Peyer's patch (tissue), 4 donors: Measurements from ENCODE around the gene PRG3. TPM values are rescaled to one million over a fixed set of nuclear protein-coding genes. Genes with fewer than 3 reads are reported as not detected.
"Not testable (repeated sequence)": the region's sequence is repeated elsewhere in the genome, so short reads cannot be mapped to it uniquely, and the experiment has no call there.

ENCODE experiments used
- DNase-seq, 3 donors: peaks; one replicate each; pipeline ENCODE4 v3.0.0-alpha.2; 2017 to 2019
- H3K27ac ChIP-seq, 4 donors: fragments of 200-600 bp; sonication (generic); one replicate each; pipeline ENCODE4 v1.5.1; 2016 to 2019
- H3K27me3 ChIP-seq, 2 donors: fragments of 200-600 bp; sonication (generic); one replicate each; pipeline ENCODE4 v1.5.1; 2019
- H3K36me3 ChIP-seq, 3 donors: fragments of 200-600 bp; sonication (generic); one replicate each; pipeline ENCODE4 v1.5.1; 2016 to 2019
- H3K4me1 ChIP-seq, 4 donors: fragments of 200-600 bp; sonication (generic); one replicate each; pipeline ENCODE4 v1.5.1; 2016 to 2019
- H3K4me3 ChIP-seq, 4 donors: fragments of 200-600 bp; sonication (generic); 1 replicate in 3 of 4; 2 replicates in 1 of 4; pipeline ENCODE4 v1.5.1; 2016 to 2019; ENCODE audit warnings: mild to moderate bottlenecking in 1 of 4
- H3K9me3 ChIP-seq, 4 donors: fragments of 200-600 bp; sonication (generic); one replicate each; pipeline ENCODE4 v1.5.1; 2016 to 2019; ENCODE audit warnings: mild to moderate bottlenecking in 1 of 4
- POLR2A ChIP-seq, 2 donors: fragments of 450-650 bp; IDR thresholded peaks; one replicate each; pipeline ENCODE4 v1.5.1; 2017; ENCODE audit warnings: antibody characterized with exemption in 2 of 2, mild to moderate bottlenecking in 2 of 2, moderate library complexity in 2 of 2
- total RNA-seq, 4 donors: library from RNA; depleted of rRNA; stranded (reverse); fragments of >200 nt; gene quantifications; one replicate each; pipeline ENCODE4 v1.1.0, GENCODE V29; 2016
- TF ChIP-seq, protein P1 (sequence below), 6 experiments: fragments of 450-650 bp in 4 of 6; fragments of 200-600 bp in 2 of 6; sonication (generic) in 1 of 6; IDR thresholded peaks; one replicate each; pipeline ENCODE4 v1.5.1; 2017 to 2019; ENCODE audit warnings: antibody characterized with exemption in 6 of 6, mild to moderate bottlenecking in 3 of 6, moderate library complexity in 1 of 6

PRG3 gene
- total RNA-seq, 4 donors from 2014 or later: not detected

DNA sequence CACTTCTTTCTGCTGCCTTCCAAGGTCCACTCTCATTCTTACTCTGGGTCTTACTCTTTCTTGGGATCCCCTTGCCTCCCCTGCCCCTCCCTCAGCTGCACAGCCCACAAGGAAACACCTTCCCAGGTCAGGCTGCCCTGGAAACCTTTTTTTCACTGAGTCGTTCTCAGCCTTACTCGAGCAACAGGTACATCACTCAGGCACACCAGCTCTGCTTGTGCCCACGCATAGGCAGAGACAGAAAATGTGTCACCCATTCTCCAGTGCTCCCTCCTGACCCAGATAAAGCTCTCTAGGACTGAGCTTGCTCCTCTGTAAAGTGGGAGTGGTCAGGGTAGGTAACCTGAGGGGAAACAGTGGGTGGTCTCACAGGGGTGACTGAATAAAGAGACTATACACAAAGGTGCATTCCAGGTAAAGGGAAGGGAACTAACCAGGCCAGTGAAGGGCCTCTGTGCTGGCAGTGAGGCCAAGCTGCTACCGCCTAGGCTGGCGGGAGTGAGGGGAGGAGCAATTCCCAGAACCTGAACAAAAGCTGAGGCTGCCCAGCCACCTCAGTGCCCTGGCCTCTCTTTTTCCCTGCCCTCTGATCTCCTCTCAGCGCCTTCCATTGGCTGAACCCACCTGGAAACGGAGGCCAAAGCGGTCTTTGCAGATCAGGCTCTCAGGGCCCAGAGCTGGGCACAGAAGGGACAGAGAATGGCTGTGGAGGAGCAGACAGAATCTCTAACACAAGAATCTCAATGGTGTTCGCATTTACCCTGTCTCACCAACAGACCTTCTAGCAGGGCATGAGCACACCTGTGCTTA is 15.9 kb downstream of the PRG3 start:
- TF ChIP-seq, protein P1, sequence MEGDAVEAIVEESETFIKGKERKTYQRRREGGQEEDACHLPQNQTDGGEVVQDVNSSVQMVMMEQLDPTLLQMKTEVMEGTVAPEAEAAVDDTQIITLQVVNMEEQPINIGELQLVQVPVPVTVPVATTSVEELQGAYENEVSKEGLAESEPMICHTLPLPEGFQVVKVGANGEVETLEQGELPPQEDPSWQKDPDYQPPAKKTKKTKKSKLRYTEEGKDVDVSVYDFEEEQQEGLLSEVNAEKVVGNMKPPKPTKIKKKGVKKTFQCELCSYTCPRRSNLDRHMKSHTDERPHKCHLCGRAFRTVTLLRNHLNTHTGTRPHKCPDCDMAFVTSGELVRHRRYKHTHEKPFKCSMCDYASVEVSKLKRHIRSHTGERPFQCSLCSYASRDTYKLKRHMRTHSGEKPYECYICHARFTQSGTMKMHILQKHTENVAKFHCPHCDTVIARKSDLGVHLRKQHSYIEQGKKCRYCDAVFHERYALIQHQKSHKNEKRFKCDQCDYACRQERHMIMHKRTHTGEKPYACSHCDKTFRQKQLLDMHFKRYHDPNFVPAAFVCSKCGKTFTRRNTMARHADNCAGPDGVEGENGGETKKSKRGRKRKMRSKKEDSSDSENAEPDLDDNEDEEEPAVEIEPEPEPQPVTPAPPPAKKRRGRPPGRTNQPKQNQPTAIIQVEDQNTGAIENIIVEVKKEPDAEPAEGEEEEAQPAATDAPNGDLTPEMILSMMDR (IDR thresholded peaks at IDR 0.05): no peak
- TF ChIP-seq POLR2A (IDR thresholded peaks at IDR 0.05): no peak
- no peak for DNase-seq
- no peaks in the 10 kb centered on the region for H3K9me3 ChIP-seq
- no peak overlapping the region for H3K4me3 ChIP-seq
- H3K27ac ChIP-seq: no peak overlapping the region
- no peaks in the 10 kb centered on the region for H3K36me3 ChIP-seq
- no peaks in the 10 kb centered on the region for H3K27me3 ChIP-seq
- H3K4me1 ChIP-seq: no peaks in the 10 kb centered on the region

DNA sequence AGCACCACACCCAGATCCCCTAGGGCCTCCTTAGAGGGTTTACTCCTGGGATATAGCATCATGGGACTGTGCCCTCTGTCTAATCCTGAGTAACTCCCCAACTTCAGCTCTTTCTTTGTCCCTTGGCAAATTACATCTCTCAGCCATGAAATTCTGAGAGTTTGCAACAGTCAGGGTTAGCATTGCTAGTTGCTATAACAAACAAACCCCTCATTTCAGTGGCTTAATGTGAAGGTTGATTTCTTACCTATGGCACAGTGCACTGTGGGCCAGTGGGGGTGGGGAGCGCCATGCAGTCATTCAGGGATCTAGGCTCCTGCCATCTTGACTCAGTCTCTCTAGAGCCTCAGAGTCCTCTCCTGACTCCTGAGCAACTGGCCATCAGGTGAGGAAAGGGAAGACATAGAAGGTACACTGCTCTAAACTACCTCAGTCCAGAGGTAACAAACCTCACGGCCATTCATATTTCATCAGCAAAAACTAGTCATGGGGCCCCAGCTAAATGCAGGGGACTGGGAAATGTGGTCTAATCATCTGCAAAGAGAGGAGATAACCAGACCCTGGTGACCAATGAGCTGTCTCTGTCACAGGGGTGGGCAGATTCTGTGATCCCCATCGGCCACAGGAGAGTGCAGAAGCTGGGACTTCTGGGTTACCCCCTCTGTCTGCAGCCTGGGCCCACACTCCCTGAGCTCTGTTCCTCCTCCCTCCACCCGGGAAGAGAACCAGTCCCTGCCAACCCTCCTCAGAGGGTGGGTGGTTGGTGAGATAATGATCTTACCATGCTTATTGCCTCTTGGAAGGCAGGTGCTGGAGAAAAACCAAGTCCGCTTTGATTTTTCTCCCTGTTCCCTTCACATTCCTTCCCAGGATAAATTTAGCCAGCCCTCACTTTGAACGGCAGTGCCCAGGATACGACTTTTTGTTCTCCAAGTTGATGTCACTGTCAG is 17.5 kb downstream of the PRG3 start:
- Histone ChIP-seq H3K9me3 (no peaks in the 10 kb centered on the region), H3K4me1 (no peaks in the 10 kb centered on the region), H3K27me3 (no peaks in the 10 kb centered on the region), H3K36me3 (no peaks in the 10 kb centered on the region), H3K27ac (no peak overlapping the region), H3K4me3 (no peak overlapping the region)
- no peak for DNase-seq
- no peak for TF ChIP-seq POLR2A (IDR thresholded peaks at IDR 0.05)
- TF ChIP-seq, protein P1 (IDR thresholded peaks at IDR 0.05): no peak

- H3K4me3 ChIP-seq: no peak overlapping the region
- H3K36me3 ChIP-seq: no peaks in the 10 kb centered on the region
- no peak overlapping the region for H3K27ac ChIP-seq
- no peak for DNase-seq
- peaks cover 0 to 5% (median 0%) of the 10 kb centered on the region in 4 donors for H3K4me1 ChIP-seq
- H3K9me3 ChIP-seq: no peaks in the 10 kb centered on the region
- TF ChIP-seq, protein P1 (IDR thresholded peaks at IDR 0.05): no peak
- TF ChIP-seq POLR2A (IDR thresholded peaks at IDR 0.05): no peak
- no peaks in the 10 kb centered on the region for H3K27me3 ChIP-seq
These were observed 19.0 kb downstream of the PRG3 start for GRCh38 chr11:57361926-57362325.

GRCh38 chr11:57361420-57361819 is 19.5 kb downstream of the PRG3 start:
- not testable (repeated sequence) for H3K4me3 ChIP-seq, H3K27me3 ChIP-seq, H3K36me3 ChIP-seq, H3K27ac ChIP-seq, H3K4me1 ChIP-seq, DNase-seq, H3K9me3 ChIP-seq

DNA sequence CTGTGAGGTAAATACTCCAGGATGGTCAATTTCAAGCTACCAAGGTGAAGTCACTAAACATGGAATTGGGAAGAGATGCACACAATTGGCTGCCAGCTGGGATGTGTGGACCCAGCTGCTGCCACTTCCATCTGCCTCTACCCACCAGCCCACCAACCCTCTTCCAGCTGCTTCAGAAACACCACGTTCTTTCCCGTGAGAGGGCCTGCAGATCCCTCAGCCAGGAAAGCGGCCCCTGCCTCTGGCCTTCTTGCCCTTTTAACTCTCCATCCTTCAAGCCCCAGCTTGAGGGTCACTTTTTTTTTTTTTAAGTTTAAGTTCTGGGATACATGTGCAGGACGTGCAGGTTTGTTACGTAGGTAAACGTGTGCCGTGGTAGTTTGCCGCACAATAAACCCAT is 20.0 kb downstream of the PRG3 start:
- H3K27me3 ChIP-seq: no peaks in the 10 kb centered on the region
- H3K4me1 ChIP-seq: peaks cover 0 to 5% (median 0%) of the 10 kb centered on the region in 4 donors
- H3K4me3 ChIP-seq: no peak overlapping the region
- no peak for DNase-seq
- no peaks in the 10 kb centered on the region for H3K36me3 ChIP-seq
- TF ChIP-seq POLR2A (IDR thresholded peaks at IDR 0.05): no peak
- TF ChIP-seq, protein P1 (IDR thresholded peaks at IDR 0.05): no peak
- no peaks in the 10 kb centered on the region for H3K9me3 ChIP-seq
- no peak overlapping the region for H3K27ac ChIP-seq
